Aorta (tissue), 5 donors: ENCODE data around the gene BIVM. TPM values are rescaled to one million over a fixed set of nuclear protein-coding genes. Genes with fewer than 3 reads are reported as not detected.

ENCODE experiments used
- ATAC-seq: fragments of 200-7000 bp; cut with Tn5 transposase; one replicate; pipeline ENCODE4 v1.9.1; 2022; ENCODE audit warnings: moderate library complexity; ENCODE audit not compliant: low FRiP score
- DNase-seq, 2 donors: peaks; one replicate each; pipeline ENCODE4 v3.0.0-alpha.2; 2020
- H3K27ac ChIP-seq, 2 donors: one replicate each; pipeline ENCODE4 v1.5.1; 2013; ENCODE audit warnings: low read length in 2 of 2, mild to moderate bottlenecking in 2 of 2, moderate library complexity in 2 of 2, control low read depth in 1 of 2, inconsistent platforms in 1 of 2, low read depth in 1 of 2
- H3K27me3 ChIP-seq, 2 donors: one replicate each; pipeline ENCODE4 v1.6.1; 2013; ENCODE audit warnings: control low read depth in 1 of 2, low read length in 1 of 2, mild to moderate bottlenecking in 1 of 2, moderate library complexity in 1 of 2; ENCODE audit not compliant: insufficient read depth in 2 of 2, control insufficient read depth in 1 of 2
- H3K36me3 ChIP-seq, 2 donors: one replicate each; pipeline ENCODE4 v1.6.1; 2013; ENCODE audit warnings: control low read depth in 1 of 2, low read length in 1 of 2, mild to moderate bottlenecking in 1 of 2; ENCODE audit not compliant: insufficient read depth in 2 of 2, control insufficient read depth in 1 of 2
- H3K4me1 ChIP-seq, 2 donors: one replicate each; pipeline ENCODE4 v1.6.1; 2013; ENCODE audit warnings: low read length in 2 of 2, control low read depth in 1 of 2, mild to moderate bottlenecking in 1 of 2, moderate library complexity in 1 of 2; ENCODE audit not compliant: insufficient read depth in 2 of 2, control insufficient read depth in 1 of 2
- H3K4me3 ChIP-seq, 2 donors: one replicate each; pipeline ENCODE4 v1.5.1; 2013; ENCODE audit warnings: low read length in 2 of 2, control low read depth in 1 of 2, mild to moderate bottlenecking in 1 of 2
- H3K9me3 ChIP-seq: one replicate; pipeline ENCODE4 v1.6.1; 2013; ENCODE audit warnings: mild to moderate bottlenecking, low read length; ENCODE audit not compliant: control insufficient read depth
- WGBS, 2 donors: extraction: QIAGEN DNeasy Blood & Tissue Kit; methylation state at CpG; one replicate each; pipeline ENCODE4 v1.1.7; 2013; 5-methylcytosine and 5-hydroxymethylcytosine counted together
- intact Hi-C, 2 donors: fragments of 100-400 bp; cut with DNase I; formaldehyde crosslinking; loops; one replicate each; pipeline versions ENCODE4 v1.14.2 to v1.15.0; 2022
- polyA plus RNA-seq, 2 donors: library from polyadenylated mRNA; stranded (reverse); fragments of 200-250 nt; gene quantifications; one replicate each; pipeline ENCODE4 v1.2.3, GENCODE V29; 2013
- total RNA-seq, 2 donors: library from RNA; stranded (reverse); fragmentation: NEBNext Ultra II Directional; extraction: Animal tissue kit (Norgen Biotek cat#: 25700); gene quantifications; one replicate each; pipeline ENCODE4 v1.2.1, GENCODE V29; 2021
- donor health status: healthy with polysubstance abuse.
- donor health status: Bipolar disorder and iron deficiency.
- donor health status: DM: no; HTN: no; CAD: no.
- donor health status: DM: no; HTN: no; CAD: no.
- donor health status: DM: yes; HTN: yes; CAD: no.

BIVM gene
- total and polyA plus RNA-seq, 4 donors, result 5.1 to 30.4 (median 16.6) TPM

GRCh38 chr13:102770435-102770834, 28.5 kb upstream of the BIVM start:
- Histone ChIP-seq H3K9me3 (no peaks in the 10 kb centered on the region), H3K27ac (no peak overlapping the region), H3K27me3 (no peaks in the 10 kb centered on the region), H3K4me1 (no peaks in the 10 kb centered on the region), H3K36me3 (peaks cover 0 to 3% of the 10 kb centered on the region in 2 donors), H3K4me3 (no peak overlapping the region)
- intact Hi-C loops, result loop anchor here (5.0 to 10.0 kb wide), 2 partner anchors 173 to 176 kb away; partner anchors contain the start of gene TPP2 (in 2 of the 2)
- WGBS, 2 donors, result 62 to 67% methylated on average over 2 of the region's 2 CpGs
- no peak for DNase-seq
- ATAC-seq, result no peak

- Histone ChIP-seq H3K27me3 (no peaks in the 10 kb centered on the region), H3K9me3 (no peaks in the 10 kb centered on the region), H3K4me1 (no peaks in the 10 kb centered on the region), H3K36me3 (peaks cover 0 to 3% of the 10 kb centered on the region in 2 donors), H3K27ac (no peak overlapping the region), H3K4me3 (no peak overlapping the region)
- WGBS, 2 donors, result 89 to 90% methylated on average over 6 of the region's 6 CpGs
- DNase-seq (no peak), ATAC-seq (no peak)
- intact Hi-C loops, result loop anchor here (2.0 to 10.0 kb wide), 4 partner anchors 27 to 177 kb away; partner anchors contain the start of genes TPP2 (in 2 of the 2), BIVM (in 1 of the 2) and POGLUT2 (in 1 of the 2)
These were observed 27.4 kb upstream of the BIVM start for GRCh38 chr13:102771298-102772041.

GRCh38 chr13:102772042-102772425, 26.9 kb upstream of the BIVM start:
- 93 to 97% methylated on average over 16 of the region's 16 CpGs for WGBS, 2 donors
- DNase-seq (no peak), ATAC-seq (no peak)
- Histone ChIP-seq H3K27me3 (no peaks in the 10 kb centered on the region), H3K4me3 (no peak overlapping the region), H3K4me1 (no peaks in the 10 kb centered on the region), H3K36me3 (peaks cover 0 to 3% of the 10 kb centered on the region in 2 donors), H3K9me3 (no peaks in the 10 kb centered on the region), H3K27ac (no peak overlapping the region)
- intact Hi-C loops, result loop anchor here (2.0 to 10.0 kb wide), 4 partner anchors 27 to 177 kb away; partner anchors contain the start of genes TPP2 (in 2 of the 2), BIVM (in 1 of the 2) and POGLUT2 (in 1 of the 2)

GRCh38 chr13:102773441-102774213, 25.3 kb upstream of the BIVM start, which contains the start of gene TEX30:
Gene TEX30 (minus strand): TSS chr13:102773786. CDS start chr13:102770026, 3,760 bp downstream.
- intact Hi-C loops, result loop anchor here (1.0 to 10.0 kb wide), 5 partner anchors 25 to 179 kb away; partner anchors contain the start of genes TPP2 (in 2 of the 2), BIVM (in 1 of the 2) and POGLUT2 (in 1 of the 2)
- peak; percentile 99 for ATAC-seq
- Histone ChIP-seq H3K9me3 (no peaks in the 10 kb centered on the region), H3K36me3 (no peaks in the 10 kb centered on the region), H3K4me1 (no peaks in the 10 kb centered on the region), H3K27ac (peak within 1 kb of the TSS in 1 of 2 donors; percentile 70), H3K27me3 (no peaks in the 10 kb centered on the region), H3K4me3 (peak within 1 kb of the TSS; percentile 66 to 73)
- DNase-seq, result peak; percentile 89 to 95
- WGBS, 2 donors, result 1 to 2% methylated on average over 83 to 85 of the region's 85 CpGs

- WGBS, 2 donors, result 73 to 76% methylated on average over 27 of the region's 27 CpGs
- no peaks in the 10 kb centered on the region for H3K4me1 ChIP-seq
- intact Hi-C loops, result loop anchor here (5.0 to 10.0 kb wide), 2 partner anchors 177 to 179 kb away; partner anchors contain the start of gene TPP2 (in 2 of the 2)
- H3K36me3 ChIP-seq, result no peaks in the 10 kb centered on the region
- DNase-seq (peak in 1 of 2 donors; percentile 53), ATAC-seq (peak; percentile 45)
- peak overlapping the region in 1 of 2 donors; percentile 55 for H3K27ac ChIP-seq
- no peaks in the 10 kb centered on the region for H3K27me3 ChIP-seq
- no peaks in the 10 kb centered on the region for H3K9me3 ChIP-seq
- peak overlapping the region; percentile 66 to 73 for H3K4me3 ChIP-seq
These were observed 24.7 kb upstream of the BIVM start for GRCh38 chr13:102774214-102774568.

GRCh38 chr13:102774591-102775520, 24.1 kb upstream of the BIVM start:
- Histone ChIP-seq H3K9me3 (no peaks in the 10 kb centered on the region), H3K36me3 (no peaks in the 10 kb centered on the region), H3K4me1 (no peaks in the 10 kb centered on the region), H3K27ac (no peak overlapping the region), H3K27me3 (no peaks in the 10 kb centered on the region), H3K4me3 (no peak overlapping the region)
- WGBS, 2 donors, result 88 to 91% methylated on average over 14 of the region's 14 CpGs
- no peak for ATAC-seq
- DNase-seq, result no peak
- intact Hi-C loops, result loop anchor here (5.0 to 10.0 kb wide), 2 partner anchors 178 to 180 kb away; partner anchors contain the start of gene TPP2 (in 2 of the 2)

- Histone ChIP-seq H3K36me3 (no peaks in the 10 kb centered on the region), H3K27ac (no peak overlapping the region), H3K4me3 (no peak overlapping the region), H3K27me3 (no peaks in the 10 kb centered on the region), H3K9me3 (no peaks in the 10 kb centered on the region), H3K4me1 (no peaks in the 10 kb centered on the region)
- ATAC-seq (no peak), DNase-seq (no peak)
- WGBS, 2 donors, result 81 to 85% methylated on average over 2 of the region's 2 CpGs
- intact Hi-C loops, result loop anchor here in 1 of 2 donors (10.0 kb wide), 1 partner anchor 181 kb away; the partner anchor contains the start of gene TPP2
These were observed 22.6 kb upstream of the BIVM start for GRCh38 chr13:102776271-102776670.
